GM12878 (cell line): ENCODE measurements around the gene TMEM88. TPM values are rescaled to one million over a fixed set of nuclear protein-coding genes. Genes with fewer than 3 reads are reported as not detected.

Experiments used
- ATAC-seq: fragments of 200-7000 bp; cut with Tn5 transposase; 3 replicates; pipeline ENCODE4 v1.9.1; 2020; ENCODE audit warnings: mild to moderate bottlenecking, moderate library complexity
- BruUV-seq: library from RNA; stranded (reverse); fragments of 400-500 nt; replicated peaks from 2 replicates; lab custom pipeline; 2021; lab: Mats Ljungman, UMichigan
- CTCF ChIA-PET: fragments of 300-600 bp; sonication (Branson Sonifier 250); formaldehyde crosslinking; extraction: SDS; loops from one replicate; lab custom pipeline; 2021; ENCODE audit warnings: inconsistent platforms; lab: Yijun Ruan, JAX
- POLR2A ChIA-PET: fragments of 350-600 bp; formaldehyde crosslinking; extraction: SDS; loops from one replicate; lab custom pipeline; 2021; ENCODE audit warnings: inconsistent platforms; lab: Charles Lee
- RAD21 ChIA-PET: fragments of 300-600 bp; sonication (Branson Sonifier 250); formaldehyde crosslinking; loops from one replicate; lab custom pipeline; 2023; ENCODE audit warnings: antibody characterized with exemption; ENCODE audit not compliant: unreplicated experiment; lab: Charles Lee
- SMC1A ChIA-PET: fragments of 300-600 bp; sonication (Branson Sonifier 250); formaldehyde crosslinking; loops from one replicate; lab custom pipeline; 2023; ENCODE audit not compliant: unreplicated experiment, uncharacterized antibody; lab: Charles Lee
- DNase-seq: peaks from one replicate; pipeline ENCODE4 v3.0.0-alpha.2; 2011; ENCODE audit warnings: low read depth, low spot score
- FAIRE-seq: peaks from 3 replicates; lab custom pipeline; 2011; peaks lifted over from hg19 to GRCh38; lab: Jason Lieb, UNC
- H2AFZ ChIP-seq: 2 replicates; pipeline ENCODE4 v1.6.0; 2011; ENCODE audit warnings: low read depth, low read length, control low read depth; ENCODE audit not compliant: control insufficient read depth
- H3K27ac ChIP-seq: 2 replicates; pipeline ENCODE4 v1.5.1; 2011; ENCODE audit warnings: control low read depth; ENCODE audit not compliant: control insufficient read depth, insufficient read depth
- H3K27me3 ChIP-seq, 2 experiments: replicated peaks in 1 of 2; 2 replicates each; pipeline versions ENCODE4 v1.6.0 to v1.6.1; 2011; ENCODE audit warnings: low read length in 1 of 2; ENCODE audit not compliant: control insufficient read depth in 2 of 2, insufficient read depth in 2 of 2
- H3K36me3 ChIP-seq, 2 experiments: 2 replicates each; pipeline ENCODE4 v1.5.1; 2011; ENCODE audit warnings: low read length in 1 of 2; ENCODE audit not compliant: control insufficient read depth in 2 of 2, insufficient read depth in 2 of 2
- H3K4me1 ChIP-seq: 2 replicates; pipeline ENCODE4 v1.6.1; 2011; ENCODE audit warnings: mild to moderate bottlenecking, low read length, moderate library complexity, mixed read lengths; ENCODE audit not compliant: control insufficient read depth, insufficient read depth
- H3K4me2 ChIP-seq: 2 replicates; pipeline ENCODE4 v1.6.0; 2011; ENCODE audit warnings: control low read depth; ENCODE audit not compliant: control insufficient read depth, insufficient read depth
- H3K4me3 ChIP-seq: fragments of 200-600 bp; sonication (generic); 2 replicates; pipeline ENCODE4 v1.5.1; 2016
- H3K79me2 ChIP-seq: 2 replicates; pipeline ENCODE4 v1.6.0; 2011; ENCODE audit warnings: low read length; ENCODE audit not compliant: control insufficient read depth, insufficient read depth
- H3K9ac ChIP-seq: 2 replicates; pipeline ENCODE4 v1.8.0; 2011; ENCODE audit warnings: low read length, control low read depth, mixed read lengths; ENCODE audit not compliant: control insufficient read depth, insufficient read depth
- H3K9me3 ChIP-seq: replicated peaks from 3 replicates; pipeline ENCODE4 v1.5.1; 2011; ENCODE audit warnings: mild to moderate bottlenecking, low read length; ENCODE audit not compliant: control insufficient read depth, insufficient read depth
- H4K20me1 ChIP-seq: 2 replicates; pipeline ENCODE4 v1.6.0; 2011; ENCODE audit not compliant: control insufficient read depth, insufficient read depth
- HCFC1 ChIP-seq: fragments of 150-350 bp; IDR thresholded peaks from 2 replicates; pipeline ENCODE4 v1.6.1; 2014; ENCODE audit warnings: low read length
- IKZF1 ChIP-seq: fragments of 450-650 bp; conservative IDR thresholded peaks from 2 replicates; pipeline ENCODE4 v1.6.1; 2017; ENCODE audit warnings: antibody characterized with exemption, mild to moderate bottlenecking
- MTA2 ChIP-seq: fragments of 450-650 bp; IDR thresholded peaks from 2 replicates; pipeline ENCODE4 v1.6.1; 2016; ENCODE audit warnings: low read depth, mild to moderate bottlenecking, moderate library complexity
- MTA3 ChIP-seq: IDR thresholded peaks from 2 replicates; pipeline ENCODE4 v1.6.1; 2012; ENCODE audit warnings: low read length, inconsistent platforms, borderline replicate concordance
- NFYA ChIP-seq: IDR thresholded peaks from 2 replicates; pipeline ENCODE4 v1.6.1; 2011; ENCODE audit warnings: low read depth, mild to moderate bottlenecking, low read length, improper control_type of control experiment, borderline replicate concordance
- NKRF ChIP-seq: fragments of 450-650 bp; conservative IDR thresholded peaks from 2 replicates; pipeline ENCODE4 v1.6.1; 2017; ENCODE audit warnings: mild to moderate bottlenecking, moderate library complexity
- NR2F1 ChIP-seq: fragments of 450-650 bp; conservative IDR thresholded peaks from 2 replicates; pipeline ENCODE4 v1.6.1; 2017; ENCODE audit warnings: mild to moderate bottlenecking
- RELB ChIP-seq: fragments of 450-650 bp; IDR thresholded peaks from 2 replicates; pipeline ENCODE4 v1.6.1; 2017; ENCODE audit warnings: low read depth, mild to moderate bottlenecking, moderate library complexity
- WGBS: methylation state at CpG from one replicate; pipeline ENCODE4 v1.1.6; 2016; ENCODE audit warnings: low lambda C conversion rate; ENCODE audit not compliant: insufficient replicate concordance, insufficient coverage; ENCODE audit errors: missing lambda C conversion rate; 5-methylcytosine and 5-hydroxymethylcytosine counted together
- in situ Hi-C: fragments of 300-500 bp; cut with MboI; formaldehyde crosslinking; loops from 9 replicates; pipeline ENCODE4 v1.14.3; 2018; ENCODE audit warnings: mixed read lengths
- intact Hi-C: fragments of 100-400 bp; cut with micrococcal nuclease; formaldehyde crosslinking; loops from one replicate; pipeline ENCODE4 v1.14.2; 2022; ENCODE audit not compliant: unreplicated experiment
- polyA plus RNA-seq, 11 experiments: library from polyadenylated mRNA; depleted of rRNA in 4 of 11; unstranded in 6 of 11; stranded (reverse) in 5 of 11; fragments of >200 nt; fragmentation: Nextera tagmentation in 4 of 11; fragmentation: Illumina TruSeq in 1 of 11; extraction: Ambion mirVana in 4 of 11; extraction: Trizol in 1 of 11; gene quantifications; 1 replicate in 1 of 11; 2 replicates in 10 of 11; pipeline versions ENCODE4 v1.2.1 to v1.2.3, GENCODE V29; 2011 to 2016; ENCODE audit warnings: inconsistent platforms in 2 of 11, missing spikeins in 2 of 11, low read depth in 1 of 11
- total RNA-seq, 4 experiments: library from RNA; depleted of rRNA in 3 of 4; stranded (reverse); fragments of >200 nt in 3 of 4; fragmentation: Illumina TruSeq in 1 of 4; extraction: Trizol in 1 of 4; gene quantifications; 2 replicates each; pipeline versions ENCODE4 v1.2.1 to v1.2.3, GENCODE V29; 2013 to 2021

Gene TMEM88
- total and polyA plus RNA-seq, 10 of the 15 experiments (the other 5 are each of a cell fraction or from before 2014, with no cell fraction given), result 0.21 to 2.2 (median 0.62) TPM; not detected in 5

GRCh38 chr17:7834542-7834956, 20.3 kb upstream of the TMEM88 start:
- BruUV-seq, result no TSS peak
- peak overlapping the region; percentile 91 for H3K4me2 ChIP-seq
- RAD21 ChIA-PET, result interaction anchor here (0.8 to 5.4 kb wide), 8 partner anchors 9 to 167 kb away, joined by 3 to 44 read pairs (median 4); partner anchors contain the start of genes CYB5D1, GUCY2D, NAA38 and TMEM88
- H3K36me3 ChIP-seq, result no peaks in the 10 kb centered on the region
- no peak for DNase-seq
- CTCF ChIA-PET, result interaction anchor here (0.6 to 5.9 kb wide), 20 partner anchors 10 to 479 kb away, joined by 3 to 57 read pairs (median 4); partner anchors contain the start of genes CYB5D1, NAA38, TMEM95 and TP53
- H3K4me1 ChIP-seq, result peaks cover 15% of the 10 kb centered on the region
- peaks cover 28% of the 10 kb centered on the region for H3K79me2 ChIP-seq
- SMC1A ChIA-PET, result interaction anchor here (0.6 to 3.3 kb wide), 9 partner anchors 9 to 103 kb away, joined by 3 to 22 read pairs (median 5); partner anchors contain the start of genes CNTROB, NAA38 and TRAPPC1
- under 1% methylated on average over 20 of the region's 20 CpGs for WGBS
- intact Hi-C loops, result no loop called here
- in situ Hi-C loops, result no loop called here
- no peak for FAIRE-seq
- H3K4me3 ChIP-seq, result peak overlapping the region; percentile 100
- H3K9me3 ChIP-seq, result no peaks in the 10 kb centered on the region
- no peaks in the 10 kb centered on the region; the same call in 1 of the 2 replicates for H4K20me1 ChIP-seq
- H3K27me3 ChIP-seq, result peaks cover 0 to 1% of the 10 kb centered on the region in 2 experiments; a peak in 1 of 4 replicates
- peak overlapping the region; percentile 65 for H3K27ac ChIP-seq
- POLR2A ChIA-PET, result interaction anchor here (0.6 to 4.9 kb wide), 9 partner anchors 9 to 461 kb away, joined by 3 to 49 read pairs (median 5); partner anchors contain the start of genes CYB5D1, NAA38, RNF227 and SLC25A35
- peak; percentile 28 for ATAC-seq
- H2AFZ ChIP-seq, result peak overlapping the region; percentile 83
- peak overlapping the region; percentile 68 for H3K9ac ChIP-seq
- TF ChIP-seq NFYA (no peak), MTA2 (0 out of 2 replicates have a peak, but pooled peaks have one; percentile 8), MTA3 (no peak), HCFC1 (0 out of 2 replicates have a peak, but pooled peaks have one; percentile 8), IKZF1 (peak; percentile 12; the same call in 1 of the 2 replicates), RELB (peak; percentile 6; the same call in 1 of the 2 replicates), NKRF (no peak), NR2F1 (peak; percentile 85)
